SKM-1 treated with dmso at 0.1 percent for 144 hours (cell line): ENCODE data around the gene EIF4G1.
"Not testable (repeated sequence)": the region's sequence is repeated elsewhere in the genome, so short reads cannot be mapped to it uniquely, and the experiment has no call there.

Source experiments
- DNase-seq: peaks from one replicate; lab custom pipeline; 2025; ENCODE audit not compliant: unreplicated experiment; lab: John Stamatoyannopoulos, UW

EIF4G1 gene

GRCh38 chr3:184333190-184333589 lies 18.8 kb downstream of the EIF4G1 start:
- DNase-seq = no peak

- DNase-seq = no peak
Measured at GRCh38 chr3:184333700-184334099, 19.3 kb downstream of the EIF4G1 start.

- DNase-seq = no peak
Measured at GRCh38 chr3:184334470-184335158, 20.2 kb downstream of the EIF4G1 start.

GRCh38 chr3:184335291-184335660 lies 20.9 kb downstream of the EIF4G1 start:
- no peak for DNase-seq

DNA sequence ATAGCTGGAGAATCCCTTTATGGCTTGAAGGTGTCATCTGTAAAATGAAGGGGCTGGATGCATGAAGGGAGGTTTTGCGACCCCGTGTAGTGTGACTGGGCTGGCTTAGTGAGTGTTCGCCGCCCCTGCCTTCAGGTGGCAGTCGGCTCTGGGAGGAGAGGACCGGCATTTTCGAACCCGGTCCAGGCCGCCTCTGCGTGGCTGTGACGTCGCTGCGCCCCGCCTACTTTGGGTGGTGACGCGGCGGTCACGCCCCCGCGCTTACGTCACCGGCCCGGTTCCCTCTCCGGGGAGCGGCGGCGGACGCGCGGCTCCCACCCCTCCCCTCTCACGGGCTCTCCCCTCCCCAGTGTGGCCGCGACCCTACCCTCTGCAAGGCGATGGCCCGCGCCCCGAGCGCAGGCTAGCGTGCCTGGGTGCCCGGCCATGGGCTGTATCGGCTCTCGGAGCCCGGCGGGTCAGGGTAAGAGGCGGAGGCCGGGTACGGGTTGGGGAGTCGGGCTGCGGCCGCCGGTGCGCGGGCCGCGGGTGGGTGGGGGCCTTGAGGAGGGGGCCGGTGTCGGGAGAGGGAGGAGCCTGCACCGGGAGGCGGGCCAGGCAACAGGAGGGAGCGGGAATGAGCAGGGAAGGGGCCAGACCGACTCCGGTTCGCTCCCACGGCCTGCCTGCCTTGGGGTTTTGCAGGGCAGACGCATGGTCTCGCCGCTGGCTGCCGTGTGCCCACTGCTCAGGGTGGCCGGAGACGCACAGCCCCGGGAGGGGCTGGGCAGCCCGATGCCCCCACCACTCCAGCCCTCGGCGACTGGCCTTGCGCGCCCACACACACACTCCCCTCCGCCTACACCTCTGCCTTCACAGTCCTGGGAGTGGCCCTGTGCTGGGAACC lies 21.5 kb downstream of the EIF4G1 start:
- peak; percentile 26 for DNase-seq

DNA sequence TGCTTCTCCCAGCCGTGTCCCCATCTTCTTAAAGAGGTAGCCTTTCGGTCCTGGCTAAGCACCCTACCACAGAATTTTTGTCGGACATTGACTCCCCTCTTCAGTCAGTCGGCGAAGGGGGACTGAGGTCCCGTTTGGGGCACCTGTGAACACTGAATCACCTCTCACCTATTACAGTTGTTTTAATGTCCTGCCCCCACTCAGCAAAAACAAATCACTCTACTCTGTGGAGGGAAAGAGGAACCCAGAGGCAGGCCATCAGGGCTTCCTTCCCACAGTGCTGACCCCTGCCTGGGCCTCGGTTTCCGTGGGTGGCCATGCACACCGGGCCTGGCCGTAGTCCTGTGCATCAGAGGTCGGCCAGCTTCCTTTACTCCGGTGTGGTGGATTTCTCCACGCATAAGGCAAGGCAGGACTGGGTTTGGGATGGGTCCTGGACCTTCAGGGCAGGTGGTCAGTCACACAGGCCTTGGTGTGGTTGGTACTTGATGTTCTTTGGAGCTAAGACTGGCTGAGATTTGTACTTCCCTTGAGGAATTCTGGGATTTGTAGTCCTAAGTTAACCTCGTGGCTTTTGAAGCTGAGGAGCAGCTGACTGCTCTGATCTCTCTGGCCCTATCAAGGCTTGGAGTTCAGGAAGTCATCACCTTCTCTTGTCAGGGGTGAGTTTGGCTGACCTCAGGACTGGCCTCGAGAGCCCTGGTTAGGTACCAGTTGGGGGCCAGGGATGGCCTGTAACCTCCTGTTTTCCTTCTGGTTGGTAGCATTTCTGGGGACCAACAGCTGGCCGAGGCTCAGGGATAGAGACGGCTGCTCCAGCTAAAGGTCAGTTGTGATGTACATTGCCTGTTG lies 22.4 kb downstream of the EIF4G1 start:
- no peak for DNase-seq

- no peak for DNase-seq
Measured at GRCh38 chr3:184337399-184337714, 23.0 kb downstream of the EIF4G1 start, which contains the start of gene FAM131A. FAM131A (plus strand) TSS chr3:184337600; CDS start chr3:184337631, 31 bp downstream.

- no peak for DNase-seq
Measured at GRCh38 chr3:184337981-184338380, 23.6 kb downstream of the EIF4G1 start.

- DNase-seq = no peak
Measured at GRCh38 chr3:184338511-184338945, 24.1 kb downstream of the EIF4G1 start.

GRCh38 chr3:184339001-184339400 lies 24.6 kb downstream of the EIF4G1 start:
- DNase-seq = no peak

DNA sequence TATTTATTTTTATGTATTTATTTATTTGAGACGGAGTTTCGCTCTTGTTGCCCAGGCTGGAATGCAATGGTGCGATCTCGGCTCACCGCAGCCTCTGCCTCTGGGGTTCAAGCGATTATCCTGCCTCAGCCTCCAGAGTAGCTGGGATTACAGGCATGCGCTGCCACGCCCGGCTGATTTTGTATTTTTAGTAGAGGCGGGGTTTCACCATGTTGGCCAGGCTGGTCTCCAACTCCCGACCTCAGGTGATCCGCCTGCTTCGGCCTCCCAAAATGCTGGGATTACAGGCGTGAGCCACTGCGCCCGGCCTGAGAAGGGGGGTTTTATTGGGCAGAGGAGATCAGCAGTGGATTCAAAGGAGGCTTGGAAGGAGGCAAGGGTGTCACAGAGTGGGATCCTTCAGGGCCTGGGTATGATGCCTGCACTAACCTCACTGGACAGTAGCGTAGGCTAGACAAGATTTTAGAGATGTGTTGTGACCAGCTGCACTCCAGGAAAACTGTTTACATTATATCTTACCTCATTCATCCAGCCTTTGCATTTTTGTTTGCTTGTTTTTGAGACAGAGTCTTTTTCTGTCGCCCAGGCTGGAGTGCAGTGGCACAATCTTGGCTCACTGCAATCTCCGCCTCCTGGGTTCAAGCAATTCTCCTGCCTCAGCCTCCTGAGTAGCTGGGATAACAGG lies 25.2 kb downstream of the EIF4G1 start:
- not testable (repeated sequence) for DNase-seq

DNA sequence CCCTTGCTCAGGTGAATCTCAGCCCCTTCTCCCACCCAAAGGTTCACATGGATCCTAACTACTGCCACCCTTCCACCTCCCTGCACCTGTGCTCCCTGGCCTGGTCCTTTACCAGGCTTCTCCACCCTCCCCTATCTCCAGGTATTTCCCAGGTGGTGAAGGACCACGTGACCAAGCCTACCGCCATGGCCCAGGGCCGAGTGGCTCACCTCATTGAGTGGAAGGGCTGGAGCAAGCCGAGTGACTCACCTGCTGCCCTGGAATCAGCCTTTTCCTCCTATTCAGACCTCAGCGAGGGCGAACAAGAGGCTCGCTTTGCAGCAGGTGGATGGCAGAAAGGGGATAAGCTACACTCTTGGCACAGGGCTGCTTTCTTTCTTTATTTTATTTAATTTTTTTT lies 27.5 kb downstream of the EIF4G1 start:
- DNase-seq = no peak

DNA sequence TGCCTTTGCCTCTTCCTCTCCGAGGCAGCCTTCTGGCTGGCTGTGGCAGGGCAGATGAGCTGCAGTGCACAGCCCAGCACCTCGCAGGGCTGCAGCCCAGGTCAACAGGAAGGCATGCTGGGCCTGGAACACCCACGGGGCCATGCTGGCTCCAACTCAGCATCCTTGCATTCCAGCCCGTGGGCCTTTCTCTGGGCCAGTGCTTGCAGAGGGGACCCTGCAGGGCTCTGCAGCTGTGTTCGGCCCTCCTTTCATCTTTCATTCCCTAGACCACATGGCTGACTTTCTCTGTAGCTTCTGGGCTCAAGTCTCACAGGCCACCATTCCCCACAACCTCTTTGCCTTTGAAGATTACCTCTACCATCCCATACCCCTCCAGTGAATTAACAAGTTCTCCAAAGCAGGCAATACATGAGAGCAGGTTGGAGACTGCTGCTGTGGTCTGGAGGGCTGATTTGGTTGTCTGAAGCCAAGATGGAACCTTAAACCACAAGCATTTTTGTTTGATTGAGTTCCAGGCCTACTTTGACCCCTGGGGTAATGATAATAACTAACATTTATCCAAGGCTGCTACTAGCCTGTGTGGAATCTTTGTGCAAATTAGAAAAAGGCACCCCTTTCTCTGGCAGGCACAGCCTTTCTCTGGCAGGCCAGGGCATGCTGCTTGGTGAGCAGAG lies 28.9 kb downstream of the EIF4G1 start:
- DNase-seq = no peak

GRCh38 chr3:184344579-184345316 lies 30.3 kb downstream of the EIF4G1 start:
- DNase-seq = no peak

DNA sequence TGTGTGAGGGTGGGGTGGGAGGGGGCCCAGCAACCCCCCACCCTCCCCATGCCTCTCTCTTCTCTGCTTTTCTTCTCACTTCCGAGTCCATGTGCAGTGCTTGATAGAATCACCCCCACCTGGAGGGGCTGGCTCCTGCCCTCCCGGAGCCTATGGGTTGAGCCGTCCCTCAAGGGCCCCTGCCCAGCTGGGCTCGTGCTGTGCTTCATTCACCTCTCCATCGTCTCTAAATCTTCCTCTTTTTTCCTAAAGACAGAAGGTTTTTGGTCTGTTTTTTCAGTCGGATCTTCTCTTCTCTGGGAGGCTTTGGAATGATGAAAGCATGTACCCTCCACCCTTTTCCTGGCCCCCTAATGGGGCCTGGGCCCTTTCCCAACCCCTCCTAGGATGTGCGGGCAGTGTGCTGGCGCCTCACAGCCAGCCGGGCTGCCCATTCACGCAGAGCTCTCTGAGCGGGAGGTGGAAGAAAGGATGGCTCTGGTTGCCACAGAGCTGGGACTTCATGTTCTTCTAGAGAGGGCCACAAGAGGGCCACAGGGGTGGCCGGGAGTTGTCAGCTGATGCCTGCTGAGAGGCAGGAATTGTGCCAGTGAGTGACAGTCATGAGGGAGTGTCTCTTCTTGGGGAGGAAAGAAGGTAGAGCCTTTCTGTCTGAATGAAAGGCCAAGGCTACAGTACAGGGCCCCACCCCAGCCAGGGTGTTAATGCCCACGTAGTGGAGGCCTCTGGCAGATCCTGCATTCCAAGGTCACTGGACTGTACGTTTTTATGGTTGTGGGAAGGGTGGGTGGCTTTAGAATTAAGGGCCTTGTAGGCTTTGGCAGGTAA lies 31.1 kb downstream of the EIF4G1 start:
- peak; percentile 45 for DNase-seq

DNA sequence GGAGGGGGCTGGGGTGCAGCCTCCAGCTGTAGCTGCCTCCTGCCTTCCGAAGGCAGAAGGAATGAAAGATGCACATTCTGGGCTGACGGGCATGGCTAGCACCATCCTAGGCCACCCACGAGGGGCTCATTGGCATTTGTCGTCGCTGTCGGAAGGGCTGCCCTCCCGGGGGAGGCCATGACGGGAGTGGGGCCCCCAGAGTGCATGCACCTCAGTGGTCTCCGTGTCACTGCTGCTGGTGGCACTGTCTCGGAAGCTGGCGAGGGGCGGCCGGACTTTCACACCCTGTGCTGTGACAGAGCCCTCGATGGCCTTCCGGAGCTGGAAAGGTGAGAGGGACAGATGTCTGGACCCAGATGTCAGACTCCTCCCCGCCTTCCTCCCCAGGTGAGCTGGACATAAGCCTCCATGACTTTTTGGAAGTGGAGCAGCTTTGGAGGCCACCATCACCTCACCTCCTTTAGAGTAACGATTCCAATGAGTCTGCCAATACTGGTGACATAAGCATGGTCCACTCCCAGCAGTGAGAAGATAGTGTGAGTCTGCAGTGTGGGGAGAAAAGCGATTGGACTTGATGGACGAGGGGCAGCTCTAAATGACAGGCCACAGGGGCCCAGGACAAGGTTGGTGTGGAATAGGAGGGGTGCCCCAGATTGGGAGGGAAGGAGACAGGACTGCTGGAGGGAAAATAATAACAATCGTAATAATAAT lies 32.2 kb downstream of the EIF4G1 start:
- no peak for DNase-seq

GRCh38 chr3:184347321-184348056 lies 33.1 kb downstream of the EIF4G1 start:
- no peak for DNase-seq

DNA sequence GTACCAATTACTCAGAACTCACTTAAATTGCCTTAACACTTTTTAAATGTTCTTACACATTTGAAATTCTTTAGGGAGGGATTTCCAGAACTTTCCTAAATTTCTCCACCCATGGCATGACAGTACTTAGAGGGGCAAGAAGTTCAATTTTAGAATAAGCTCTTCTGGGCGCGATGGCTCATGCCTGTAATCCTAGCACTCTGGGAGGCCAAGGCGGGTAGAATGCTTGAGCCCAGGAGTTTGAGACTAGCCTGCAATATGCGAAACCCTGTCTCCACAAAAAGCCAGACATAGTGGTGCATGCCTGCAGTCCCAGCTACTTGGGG lies 33.6 kb downstream of the EIF4G1 start:
- DNase-seq = no peak
